ENCODE results near the gene AP1AR.
"Not testable (repeated sequence)": the region's sequence is repeated elsewhere in the genome, so short reads cannot be mapped to it uniquely, and the experiment has no call there.

Gene AP1AR

GRCh38 chr4:112272292-112272691 lies 40.7 kb downstream of the AP1AR start:
- DNase-seq (ENCODE audit: low read depth, low spot score): no peak
- no peak overlapping the region for H3K4me3 ChIP-seq (ENCODE audit: low read length)

GRCh38 chr4:112274959-112275358 lies 43.4 kb downstream of the AP1AR start:
- H3K4me3 ChIP-seq (ENCODE audit: low read length): no peak overlapping the region
- DNase-seq (ENCODE audit: low read depth, low spot score): no peak

- DNase-seq (ENCODE audit: low read depth, low spot score): no peak
- no peak overlapping the region for H3K4me3 ChIP-seq (ENCODE audit: low read length)
Measured at GRCh38 chr4:112276113-112276512, 44.5 kb downstream of the AP1AR start.

- no peak overlapping the region for H3K4me3 ChIP-seq (ENCODE audit: low read length)
- DNase-seq (ENCODE audit: low read depth, low spot score): no peak
Measured at GRCh38 chr4:112277220-112277619, 45.6 kb downstream of the AP1AR start.

GRCh38 chr4:112277705-112278448 lies 46.3 kb downstream of the AP1AR start:
- no peak overlapping the region for H3K4me3 ChIP-seq (ENCODE audit: low read length)
- no peak for DNase-seq (ENCODE audit: low read depth, low spot score)

GRCh38 chr4:112279025-112279881 lies 47.7 kb downstream of the AP1AR start:
- H3K4me3 ChIP-seq (ENCODE audit: low read length): no peak overlapping the region
- no peak for DNase-seq (ENCODE audit: low read depth, low spot score)

- no peak overlapping the region for H3K4me3 ChIP-seq (ENCODE audit: low read length)
- DNase-seq (ENCODE audit: low read depth, low spot score): no peak
Measured at GRCh38 chr4:112279882-112280315, 48.3 kb downstream of the AP1AR start.

- no peak for DNase-seq (ENCODE audit: low read depth, low spot score)
- no peak overlapping the region for H3K4me3 ChIP-seq (ENCODE audit: low read length)
Measured at GRCh38 chr4:112280386-112281056, 48.9 kb downstream of the AP1AR start.

GRCh38 chr4:112281895-112282398 lies 50.4 kb downstream of the AP1AR start:
- H3K4me3 ChIP-seq (ENCODE audit: low read length); DNase-seq (ENCODE audit: low read depth, low spot score): not testable (repeated sequence)

GRCh38 chr4:112282860-112283667 lies 51.5 kb downstream of the AP1AR start:
- no peak overlapping the region for H3K4me3 ChIP-seq (ENCODE audit: low read length)
- DNase-seq (ENCODE audit: low read depth, low spot score): no peak

GRCh38 chr4:112284166-112284565 lies 52.6 kb downstream of the AP1AR start:
- no peak for DNase-seq (ENCODE audit: low read depth, low spot score)
- H3K4me3 ChIP-seq (ENCODE audit: low read length): peak overlapping the region; percentile 87

GRCh38 chr4:112284662-112285411 lies 53.2 kb downstream of the AP1AR start:
- H3K4me3 ChIP-seq (ENCODE audit: low read length): peak overlapping the region; percentile 87
- DNase-seq (ENCODE audit: low read depth, low spot score): no peak

GRCh38 chr4:112287258-112287989 lies 55.8 kb downstream of the AP1AR start:
- DNase-seq (ENCODE audit: low read depth, low spot score): peak; percentile 55
- H3K4me3 ChIP-seq (ENCODE audit: low read length): no peak overlapping the region

GRCh38 chr4:112288455-112288854 lies 56.9 kb downstream of the AP1AR start:
- DNase-seq (ENCODE audit: low read depth, low spot score): peak; percentile 60
- no peak overlapping the region for H3K4me3 ChIP-seq (ENCODE audit: low read length)

GRCh38 chr4:112289407-112290253 lies 58.0 kb downstream of the AP1AR start:
- H3K4me3 ChIP-seq (ENCODE audit: low read length): no peak overlapping the region
- DNase-seq (ENCODE audit: low read depth, low spot score): no peak

GRCh38 chr4:112290341-112290740 lies 58.8 kb downstream of the AP1AR start:
- no peak for DNase-seq (ENCODE audit: low read depth, low spot score)
- H3K4me3 ChIP-seq (ENCODE audit: low read length): no peak overlapping the region

All from Jurkat, Clone E6-1 (cell line).